Placental epithelial cell (primary cell): ENCODE results near the gene CLTA. TPM values are rescaled to one million over a fixed set of nuclear protein-coding genes. Genes with fewer than 3 reads are reported as not detected.

Experiments
- total RNA-seq: library from RNA; depleted of rRNA; stranded (reverse); fragments of >200 nt; gene quantifications from 2 replicates; pipeline ENCODE4 v1.2.3, GENCODE V29; 2012

The CLTA gene
- 204 and 250 TPM in 2 replicates for total RNA-seq

GRCh38 chr9:36190388-36191289, at the start of gene CLTA:
Gene CLTA, plus strand, starts transcription at chr9:36190921. Its CDS starts 136 bp downstream, at chr9:36191057.

GRCh38 chr9:36169166-36169565, 21.6 kb upstream of the CLTA start, which contains the start of gene CCIN:
Gene CCIN, plus strand, starts transcription at chr9:36169388. Its CDS starts 115 bp downstream, at chr9:36169503.

GRCh38 chr9:36258208-36258995, 67.7 kb downstream of the CLTA start, which contains the start of gene GNE:
Gene GNE, minus strand, starts transcription at chr9:36258448. Its CDS starts 9,093 bp downstream, at chr9:36249355.

Other genes starting within 250 kb of the CLTA start
- not detected in 2 replicates for gene OR2S2, start 232.8 kb upstream of the CLTA start, total RNA-seq
- gene RECK, start 154.0 kb upstream of the CLTA start, total RNA-seq: 22.2 and 54.2 TPM in 2 replicates
- 36.3 and 83.6 TPM in 2 replicates for gene GLIPR2, start 54.2 kb upstream of the CLTA start, total RNA-seq
- gene CCIN, start 21.5 kb upstream of the CLTA start, total RNA-seq: 3.7 and 3.9 TPM in 2 replicates
- gene GNE, start 67.5 kb downstream of the CLTA start, total RNA-seq: 13.3 and 21.8 TPM in 2 replicates
- 14.5 and 27.1 TPM in 2 replicates for gene RNF38, start 209.3 kb downstream of the CLTA start, total RNA-seq